ENCODE measurements around the gene DDIT4.

Gene DDIT4

DNA sequence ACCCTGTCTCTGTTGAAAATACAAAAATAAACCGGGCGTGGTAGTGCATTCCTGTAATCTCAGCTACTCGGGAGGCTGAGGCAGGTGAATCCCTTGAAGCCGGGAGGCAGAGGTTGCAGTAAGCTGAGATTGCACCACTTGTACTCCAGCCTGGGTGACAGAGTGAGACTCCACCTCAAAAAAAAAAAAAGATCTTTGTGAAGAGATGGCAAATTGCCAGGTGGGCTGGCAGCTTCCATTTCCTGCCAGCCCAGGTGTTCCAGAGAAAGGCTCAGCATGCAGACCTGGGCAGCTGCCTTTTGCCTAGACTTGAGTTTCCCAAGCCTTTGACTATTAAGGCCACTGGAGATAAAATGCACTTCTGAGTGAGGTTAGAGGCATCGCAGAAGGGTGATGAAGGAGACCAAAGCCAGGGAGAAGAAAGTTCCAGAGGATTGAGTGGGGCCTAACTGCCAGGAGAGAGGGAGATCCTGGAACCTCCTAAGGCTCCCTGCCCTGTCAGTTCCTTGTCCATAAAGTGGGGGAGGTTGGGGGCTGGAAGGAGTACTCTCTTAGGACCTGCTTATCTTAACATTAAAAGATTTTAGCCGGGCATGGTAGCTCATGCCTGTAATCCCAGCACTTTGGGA is 10.0 kb upstream of the DDIT4 start:
- no peak for ATAC-seq
- no peak for TF ChIP-seq CSDC2 (CRISPR knock-in tag; IDR thresholded peaks at IDR 0.05)
- TF ChIP-seq ZFP3 (CRISPR knock-in tag; IDR thresholded peaks at IDR 0.05) = no peak
- TF ChIP-seq, protein P1, sequence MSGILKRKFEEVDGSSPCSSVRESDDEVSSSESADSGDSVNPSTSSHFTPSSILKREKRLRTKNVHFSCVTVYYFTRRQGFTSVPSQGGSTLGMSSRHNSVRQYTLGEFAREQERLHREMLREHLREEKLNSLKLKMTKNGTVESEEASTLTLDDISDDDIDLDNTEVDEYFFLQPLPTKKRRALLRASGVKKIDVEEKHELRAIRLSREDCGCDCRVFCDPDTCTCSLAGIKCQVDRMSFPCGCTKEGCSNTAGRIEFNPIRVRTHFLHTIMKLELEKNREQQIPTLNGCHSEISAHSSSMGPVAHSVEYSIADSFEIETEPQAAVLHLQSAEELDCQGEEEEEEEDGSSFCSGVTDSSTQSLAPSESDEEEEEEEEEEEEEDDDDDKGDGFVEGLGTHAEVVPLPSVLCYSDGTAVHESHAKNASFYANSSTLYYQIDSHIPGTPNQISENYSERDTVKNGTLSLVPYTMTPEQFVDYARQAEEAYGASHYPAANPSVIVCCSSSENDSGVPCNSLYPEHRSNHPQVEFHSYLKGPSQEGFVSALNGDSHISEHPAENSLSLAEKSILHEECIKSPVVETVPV (CRISPR knock-in tag; IDR thresholded peaks at IDR 0.05) = no peak
- TF ChIP-seq ZNF8 (CRISPR knock-in tag; IDR thresholded peaks at IDR 0.05) = no peak
- TF ChIP-seq ARNTL (CRISPR knock-in tag; IDR thresholded peaks at IDR 0.05; ENCODE audit: borderline replicate concordance, low read depth) = no peak
- TF ChIP-seq, protein P2, sequence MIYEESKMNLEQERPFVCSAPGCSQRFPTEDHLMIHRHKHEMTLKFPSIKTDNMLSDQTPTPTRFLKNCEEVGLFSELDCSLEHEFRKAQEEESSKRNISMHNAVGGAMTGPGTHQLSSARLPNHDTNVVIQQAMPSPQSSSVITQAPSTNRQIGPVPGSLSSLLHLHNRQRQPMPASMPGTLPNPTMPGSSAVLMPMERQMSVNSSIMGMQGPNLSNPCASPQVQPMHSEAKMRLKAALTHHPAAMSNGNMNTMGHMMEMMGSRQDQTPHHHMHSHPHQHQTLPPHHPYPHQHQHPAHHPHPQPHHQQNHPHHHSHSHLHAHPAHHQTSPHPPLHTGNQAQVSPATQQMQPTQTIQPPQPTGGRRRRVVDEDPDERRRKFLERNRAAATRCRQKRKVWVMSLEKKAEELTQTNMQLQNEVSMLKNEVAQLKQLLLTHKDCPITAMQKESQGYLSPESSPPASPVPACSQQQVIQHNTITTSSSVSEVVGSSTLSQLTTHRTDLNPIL (CRISPR knock-in tag; IDR thresholded peaks at IDR 0.05; ENCODE audit: low read depth) = no peak
- TF ChIP-seq ESRRG (CRISPR knock-in tag; IDR thresholded peaks at IDR 0.05) = no peak
- TF ChIP-seq, protein P3, sequence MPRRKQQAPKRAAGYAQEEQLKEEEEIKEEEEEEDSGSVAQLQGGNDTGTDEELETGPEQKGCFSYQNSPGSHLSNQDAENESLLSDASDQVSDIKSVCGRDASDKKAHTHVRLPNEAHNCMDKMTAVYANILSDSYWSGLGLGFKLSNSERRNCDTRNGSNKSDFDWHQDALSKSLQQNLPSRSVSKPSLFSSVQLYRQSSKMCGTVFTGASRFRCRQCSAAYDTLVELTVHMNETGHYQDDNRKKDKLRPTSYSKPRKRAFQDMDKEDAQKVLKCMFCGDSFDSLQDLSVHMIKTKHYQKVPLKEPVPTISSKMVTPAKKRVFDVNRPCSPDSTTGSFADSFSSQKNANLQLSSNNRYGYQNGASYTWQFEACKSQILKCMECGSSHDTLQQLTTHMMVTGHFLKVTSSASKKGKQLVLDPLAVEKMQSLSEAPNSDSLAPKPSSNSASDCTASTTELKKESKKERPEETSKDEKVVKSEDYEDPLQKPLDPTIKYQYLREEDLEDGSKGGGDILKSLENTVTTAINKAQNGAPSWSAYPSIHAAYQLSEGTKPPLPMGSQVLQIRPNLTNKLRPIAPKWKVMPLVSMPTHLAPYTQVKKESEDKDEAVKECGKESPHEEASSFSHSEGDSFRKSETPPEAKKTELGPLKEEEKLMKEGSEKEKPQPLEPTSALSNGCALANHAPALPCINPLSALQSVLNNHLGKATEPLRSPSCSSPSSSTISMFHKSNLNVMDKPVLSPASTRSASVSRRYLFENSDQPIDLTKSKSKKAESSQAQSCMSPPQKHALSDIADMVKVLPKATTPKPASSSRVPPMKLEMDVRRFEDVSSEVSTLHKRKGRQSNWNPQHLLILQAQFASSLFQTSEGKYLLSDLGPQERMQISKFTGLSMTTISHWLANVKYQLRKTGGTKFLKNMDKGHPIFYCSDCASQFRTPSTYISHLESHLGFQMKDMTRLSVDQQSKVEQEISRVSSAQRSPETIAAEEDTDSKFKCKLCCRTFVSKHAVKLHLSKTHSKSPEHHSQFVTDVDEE (CRISPR knock-in tag; IDR thresholded peaks at IDR 0.05) = no peak
- no peak for TF ChIP-seq OSR1 (CRISPR knock-in tag; IDR thresholded peaks at IDR 0.05)
- no peak for TF ChIP-seq TOX (CRISPR knock-in tag; IDR thresholded peaks at IDR 0.05; ENCODE audit: borderline replicate concordance)
- TF ChIP-seq, protein P4, sequence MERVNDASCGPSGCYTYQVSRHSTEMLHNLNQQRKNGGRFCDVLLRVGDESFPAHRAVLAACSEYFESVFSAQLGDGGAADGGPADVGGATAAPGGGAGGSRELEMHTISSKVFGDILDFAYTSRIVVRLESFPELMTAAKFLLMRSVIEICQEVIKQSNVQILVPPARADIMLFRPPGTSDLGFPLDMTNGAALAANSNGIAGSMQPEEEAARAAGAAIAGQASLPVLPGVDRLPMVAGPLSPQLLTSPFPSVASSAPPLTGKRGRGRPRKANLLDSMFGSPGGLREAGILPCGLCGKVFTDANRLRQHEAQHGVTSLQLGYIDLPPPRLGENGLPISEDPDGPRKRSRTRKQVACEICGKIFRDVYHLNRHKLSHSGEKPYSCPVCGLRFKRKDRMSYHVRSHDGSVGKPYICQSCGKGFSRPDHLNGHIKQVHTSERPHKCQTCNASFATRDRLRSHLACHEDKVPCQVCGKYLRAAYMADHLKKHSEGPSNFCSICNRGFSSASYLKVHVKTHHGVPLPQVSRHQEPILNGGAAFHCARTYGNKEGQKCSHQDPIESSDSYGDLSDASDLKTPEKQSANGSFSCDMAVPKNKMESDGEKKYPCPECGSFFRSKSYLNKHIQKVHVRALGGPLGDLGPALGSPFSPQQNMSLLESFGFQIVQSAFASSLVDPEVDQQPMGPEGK (CRISPR knock-in tag; IDR thresholded peaks at IDR 0.05; ENCODE audit: borderline replicate concordance) = no peak
- no peak for TF ChIP-seq RARB (CRISPR knock-in tag; IDR thresholded peaks at IDR 0.05)
- no peak for TF ChIP-seq ZFP30 (CRISPR knock-in tag; IDR thresholded peaks at IDR 0.05)
- TF ChIP-seq SNAI2 (CRISPR knock-in tag; IDR thresholded peaks at IDR 0.05) = no peak
- no peak for TF ChIP-seq ZC3H10 (CRISPR knock-in tag; IDR thresholded peaks at IDR 0.05)

DNA sequence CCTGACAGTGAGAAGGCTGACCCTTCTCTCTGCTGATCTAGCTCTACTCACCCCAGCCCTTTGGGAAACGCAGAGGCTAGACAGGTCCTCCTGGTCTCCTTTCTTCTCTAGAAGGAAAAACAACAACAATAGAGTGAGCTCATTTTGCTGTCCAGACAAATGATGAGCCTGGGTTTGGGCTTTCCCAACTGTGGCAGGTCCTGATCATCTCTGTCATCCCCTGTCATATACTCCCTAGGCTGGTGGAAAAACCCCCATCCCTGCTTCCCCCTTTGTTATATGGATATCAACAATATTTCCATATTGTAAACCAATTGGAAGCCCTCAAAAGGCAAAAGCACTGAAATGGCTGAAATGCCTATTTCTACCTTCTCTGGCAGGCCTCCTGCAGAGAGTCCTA is 9.2 kb upstream of the DDIT4 start:
- ATAC-seq = no peak
- TF ChIP-seq CSDC2 (CRISPR knock-in tag; IDR thresholded peaks at IDR 0.05) (no peak), ZNF565 (CRISPR knock-in tag; conservative IDR thresholded peaks at IDR 0.05; ENCODE audit: low read depth) (no peak), BACH2 (CRISPR knock-in tag; IDR thresholded peaks at IDR 0.05; ENCODE audit: borderline replicate concordance) (no peak), ZFP30 (CRISPR knock-in tag; IDR thresholded peaks at IDR 0.05) (no peak), ZNF70 (CRISPR knock-in tag; IDR thresholded peaks at IDR 0.05) (no peak), ISL1 (CRISPR knock-in tag; IDR thresholded peaks at IDR 0.05) (no peak), ZFP3 (CRISPR knock-in tag; IDR thresholded peaks at IDR 0.05) (no peak), SNAI2 (CRISPR knock-in tag; IDR thresholded peaks at IDR 0.05) (no peak), ZNF8 (CRISPR knock-in tag; IDR thresholded peaks at IDR 0.05) (no peak), GLIS3 (CRISPR knock-in tag; IDR thresholded peaks at IDR 0.05) (no peak), ESRRG (CRISPR knock-in tag; IDR thresholded peaks at IDR 0.05) (no peak), OSR1 (CRISPR knock-in tag; IDR thresholded peaks at IDR 0.05) (no peak)
- TF ChIP-seq, protein P4 (CRISPR knock-in tag; IDR thresholded peaks at IDR 0.05; ENCODE audit: borderline replicate concordance) = no peak
- TF ChIP-seq, protein P3 (CRISPR knock-in tag; IDR thresholded peaks at IDR 0.05) = no peak
- TF ChIP-seq, protein P5, sequence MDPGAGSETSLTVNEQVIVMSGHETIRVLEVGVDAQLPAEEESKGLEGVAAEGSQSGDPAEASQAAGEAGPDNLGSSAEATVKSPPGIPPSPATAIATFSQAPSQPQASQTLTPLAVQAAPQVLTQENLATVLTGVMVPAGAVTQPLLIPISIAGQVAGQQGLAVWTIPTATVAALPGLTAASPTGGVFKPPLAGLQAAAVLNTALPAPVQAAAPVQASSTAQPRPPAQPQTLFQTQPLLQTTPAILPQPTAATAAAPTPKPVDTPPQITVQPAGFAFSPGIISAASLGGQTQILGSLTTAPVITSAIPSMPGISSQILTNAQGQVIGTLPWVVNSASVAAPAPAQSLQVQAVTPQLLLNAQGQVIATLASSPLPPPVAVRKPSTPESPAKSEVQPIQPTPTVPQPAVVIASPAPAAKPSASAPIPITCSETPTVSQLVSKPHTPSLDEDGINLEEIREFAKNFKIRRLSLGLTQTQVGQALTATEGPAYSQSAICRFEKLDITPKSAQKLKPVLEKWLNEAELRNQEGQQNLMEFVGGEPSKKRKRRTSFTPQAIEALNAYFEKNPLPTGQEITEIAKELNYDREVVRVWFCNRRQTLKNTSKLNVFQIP (CRISPR knock-in tag; IDR thresholded peaks at IDR 0.05; ENCODE audit: borderline replicate concordance, low read depth) = no peak
- TF ChIP-seq, protein P1 (CRISPR knock-in tag; IDR thresholded peaks at IDR 0.05) = no peak

Measured in SK-N-SH treated with all-trans-retinoic acid at 6 μM for 48 hours (cell line).